Activated gamma-delta T cell treated with anti-CD3 and anti-CD28 coated beads, Interleukin-2, amount 50 U/mL, for 16 hours (primary cell): Measurements from ENCODE around the gene RHOXF2B.
"Not testable (repeated sequence)": the region's sequence is repeated elsewhere in the genome, so short reads cannot be mapped to it uniquely, and the experiment has no call there.

Experiments used
- DNase-seq: peaks from one replicate; pipeline ENCODE4 v3.0.0-alpha.2; 2020; ENCODE audit warnings: low read depth

The RHOXF2B gene

DNA sequence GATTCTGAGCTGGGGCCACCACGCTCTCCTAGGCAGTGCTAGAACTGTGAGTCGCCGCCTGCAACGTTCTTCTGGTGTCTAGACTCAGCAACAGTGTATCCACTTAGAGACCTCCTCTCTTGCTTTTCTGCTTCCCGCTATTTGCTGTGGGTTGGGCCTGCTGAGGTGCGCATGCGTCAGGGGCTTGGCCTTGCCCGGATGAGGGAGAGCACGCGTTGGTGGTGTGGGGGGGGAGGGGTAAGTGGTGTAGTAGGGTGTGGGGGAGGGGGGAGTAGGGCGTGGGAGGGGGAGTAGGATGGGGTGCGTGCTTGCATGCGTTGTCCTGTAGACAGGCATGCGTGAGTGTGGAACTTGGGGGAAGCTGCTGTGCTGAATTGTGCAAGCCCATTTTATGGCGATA, at the start of gene RHOXF2B:
TSS of gene RHOXF2B (minus strand) at position 101 of the 400 bp plus-strand sequence. CDS start 138 bp downstream, outside the sequence.
- DNase-seq, result not testable (repeated sequence)

DNA sequence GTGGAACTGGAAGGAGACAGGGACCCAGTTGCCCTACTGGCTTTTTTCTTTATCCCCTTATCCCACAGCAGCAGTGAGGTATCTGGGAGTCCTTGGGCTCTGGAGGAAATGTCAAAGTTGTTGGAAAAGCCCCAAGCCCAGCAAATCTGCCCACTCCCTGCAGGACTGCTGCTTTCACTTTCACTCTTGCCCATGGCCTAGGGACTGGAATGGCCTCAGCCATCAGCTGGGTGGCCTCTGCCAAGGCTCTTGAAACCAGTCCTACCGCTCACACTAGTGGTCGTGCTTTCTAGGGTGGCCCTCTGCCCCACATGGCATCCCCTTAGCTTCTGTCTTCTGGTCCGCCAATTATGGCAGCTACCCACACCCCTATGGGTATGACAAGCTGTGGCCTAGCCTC, 48.0 kb upstream of the RHOXF2B start:
- no peak for DNase-seq

DNA sequence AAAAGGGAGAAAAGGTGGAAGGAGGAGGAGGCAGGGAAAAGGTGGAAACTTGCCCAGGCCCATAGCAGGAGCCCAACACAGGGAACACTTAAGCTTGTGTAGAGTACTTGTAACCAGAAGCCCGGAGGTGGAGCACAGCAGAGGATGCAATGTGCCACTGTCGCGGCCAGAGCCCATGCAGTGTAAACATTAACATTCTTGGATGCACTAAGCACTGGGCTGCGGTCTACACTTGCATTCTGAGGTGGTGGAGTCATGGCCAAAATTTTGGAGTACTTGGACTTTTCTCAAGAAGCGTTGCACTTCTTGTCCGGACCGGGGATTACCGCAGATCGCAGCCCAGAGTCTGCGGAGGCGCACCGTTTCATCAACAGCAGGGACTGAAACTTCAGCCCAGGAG, 42.7 kb upstream of the RHOXF2B start:
- no peak for DNase-seq

DNA sequence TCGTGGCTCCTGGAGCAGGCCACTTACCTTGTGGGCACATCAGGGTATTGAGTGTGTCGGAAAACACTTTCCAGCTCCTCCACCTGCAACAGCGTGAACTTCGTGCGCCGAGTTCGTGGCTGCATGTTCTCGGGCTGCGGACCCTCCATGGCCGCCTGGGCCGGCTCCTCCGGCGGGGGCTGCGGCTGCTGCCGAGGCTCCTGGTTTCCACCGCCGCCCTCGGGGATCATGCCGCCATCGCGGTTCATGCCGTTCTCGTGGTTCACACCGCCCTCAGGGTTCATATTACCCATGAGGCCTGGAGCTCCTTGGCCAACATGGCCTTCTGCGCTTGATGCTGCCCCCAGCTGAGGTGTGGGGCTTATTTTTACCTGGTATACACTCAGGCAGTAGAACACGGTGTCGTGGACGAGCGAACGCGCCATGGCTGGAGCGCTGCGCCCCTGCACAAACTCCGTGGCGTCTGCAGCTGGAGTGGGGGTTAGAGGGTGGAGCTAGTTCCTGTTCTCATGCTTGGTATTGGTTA, 38.0 kb upstream of the RHOXF2B start, which contains the start of gene RHOXF1:
TSS of gene RHOXF1 (minus strand) at position 476 of the 526 bp plus-strand sequence. CDS start at position 425, 51 bp downstream.
- no peak for DNase-seq

DNA sequence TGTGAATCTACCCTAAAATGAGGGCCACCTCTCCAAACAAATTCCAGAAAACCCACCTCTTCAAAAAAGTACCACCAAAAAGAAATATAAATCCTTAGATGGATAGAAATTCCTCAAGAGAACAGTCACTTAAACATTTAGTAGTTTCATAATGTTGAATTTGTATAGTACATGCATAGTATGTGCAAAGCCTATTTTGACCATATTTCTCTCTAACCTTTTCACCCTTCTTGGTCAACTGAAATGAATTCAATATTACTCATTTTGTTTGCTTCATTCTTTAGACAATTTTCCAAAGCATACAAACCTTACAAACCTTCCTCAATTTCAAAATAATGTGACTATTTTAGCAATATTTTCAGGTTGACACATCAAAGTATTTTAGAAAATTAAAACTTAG, 34.1 kb upstream of the RHOXF2B start:
- DNase-seq, result no peak

DNA sequence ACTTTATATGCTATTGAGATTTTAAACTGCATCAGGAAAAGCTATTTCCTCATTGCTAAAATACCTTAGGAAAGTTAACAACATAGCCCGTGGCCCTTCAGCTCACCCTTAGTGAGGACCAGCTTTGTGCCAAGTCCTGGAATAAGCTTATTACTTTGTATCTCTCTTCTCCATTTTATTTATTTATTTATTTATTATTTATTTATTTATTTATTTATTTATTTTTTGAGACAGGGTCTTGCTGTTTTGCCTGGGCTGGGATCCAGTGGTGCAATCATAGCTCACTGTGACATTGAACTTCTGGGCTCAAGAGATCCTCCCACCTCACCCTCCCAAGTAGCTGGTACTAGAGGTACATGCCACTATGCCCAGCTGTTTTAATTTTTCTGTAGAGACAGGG, 31.9 kb upstream of the RHOXF2B start:
- no peak for DNase-seq

DNA sequence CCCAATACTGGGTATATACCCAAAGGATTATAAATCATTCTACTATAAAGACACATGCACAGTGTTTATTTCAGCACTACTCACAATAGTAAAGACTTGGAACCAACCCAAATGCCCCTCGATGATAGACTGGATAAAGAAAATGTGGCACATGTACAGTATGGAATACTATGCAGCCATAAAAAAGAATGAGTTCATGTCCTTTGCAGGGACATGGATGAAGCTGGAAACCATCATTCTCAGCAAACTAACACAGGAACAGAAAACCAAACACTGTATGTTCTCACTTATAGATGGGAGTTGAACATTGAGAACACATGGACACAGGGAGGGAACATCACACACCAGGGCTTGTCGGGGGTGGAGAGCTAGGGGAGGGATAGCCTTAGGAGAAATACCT, 27.2 kb upstream of the RHOXF2B start:
- not testable (repeated sequence) for DNase-seq

DNA sequence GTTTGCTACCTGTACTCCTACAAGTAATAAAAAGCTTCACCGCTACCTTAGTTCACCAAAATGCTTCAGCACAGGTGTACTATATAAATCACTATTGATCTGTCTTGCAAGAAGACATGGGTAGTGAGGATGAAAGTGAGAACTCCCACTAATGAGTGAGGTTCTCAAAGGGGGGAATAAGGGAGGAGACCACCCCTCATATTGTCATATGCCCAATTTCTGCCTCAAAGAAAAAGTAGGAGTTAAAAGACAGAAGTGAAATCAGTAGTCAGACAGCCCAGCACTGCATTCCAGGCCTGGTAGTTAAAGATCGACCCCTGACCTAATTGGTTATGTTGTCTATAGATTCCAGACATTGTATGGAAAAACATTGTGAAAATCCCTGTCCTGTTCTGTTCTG, 23.6 kb upstream of the RHOXF2B start:
- not testable (repeated sequence) for DNase-seq

DNA sequence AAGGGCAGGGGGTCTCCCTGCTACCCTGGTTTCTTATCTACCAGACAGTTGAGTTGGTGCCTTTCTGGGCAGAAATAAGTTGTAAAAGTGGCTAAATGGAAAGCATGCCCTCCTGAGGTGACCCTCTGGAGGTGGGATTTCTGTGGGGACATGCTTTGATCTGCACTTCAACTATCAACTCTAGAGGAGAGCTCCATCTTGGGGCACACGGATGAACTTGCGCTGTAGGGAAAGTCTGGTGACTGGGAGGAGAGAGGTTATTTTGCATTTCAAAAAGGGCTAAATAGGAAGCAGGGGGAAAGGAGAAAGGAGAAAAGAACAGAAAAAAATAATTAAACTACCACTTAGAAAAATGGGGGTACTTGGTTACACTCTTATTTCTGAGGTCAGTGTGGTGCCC, 12.7 kb upstream of the RHOXF2B start:
- no peak for DNase-seq

DNA sequence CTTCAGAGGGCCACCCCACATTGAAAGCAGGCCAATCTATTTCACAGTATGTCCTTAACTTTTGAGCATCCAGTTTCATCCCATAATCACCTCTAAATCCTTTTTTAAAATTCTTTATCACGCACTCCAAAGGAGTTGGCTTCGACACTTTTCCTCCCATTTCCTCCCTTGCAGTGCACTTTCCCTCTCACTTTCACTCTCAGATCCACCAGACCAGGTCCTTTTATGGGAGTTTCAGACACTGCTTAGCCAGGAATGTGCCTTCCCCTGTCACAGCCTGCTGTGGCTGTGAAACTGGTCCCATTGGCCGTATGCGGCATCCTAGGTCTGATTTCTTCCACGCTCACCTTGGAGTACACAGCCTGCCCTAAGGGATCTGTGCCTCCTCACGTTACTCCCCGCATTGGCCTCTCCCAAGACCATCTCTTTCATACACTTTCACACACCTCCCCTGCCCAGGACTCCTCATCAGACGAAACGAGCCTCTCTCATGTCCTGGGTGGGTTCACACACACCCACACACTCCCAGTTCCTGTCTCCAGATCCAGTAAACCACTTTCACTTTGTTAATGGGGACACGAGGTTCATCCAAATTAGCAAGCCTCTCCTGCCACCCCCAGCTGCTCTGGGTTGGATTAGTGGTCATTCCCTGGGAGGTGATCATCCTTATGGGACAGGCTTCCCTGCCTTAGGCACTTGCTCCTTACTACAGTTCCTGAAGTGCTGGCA, 10.0 kb upstream of the RHOXF2B start:
- no peak for DNase-seq

DNA sequence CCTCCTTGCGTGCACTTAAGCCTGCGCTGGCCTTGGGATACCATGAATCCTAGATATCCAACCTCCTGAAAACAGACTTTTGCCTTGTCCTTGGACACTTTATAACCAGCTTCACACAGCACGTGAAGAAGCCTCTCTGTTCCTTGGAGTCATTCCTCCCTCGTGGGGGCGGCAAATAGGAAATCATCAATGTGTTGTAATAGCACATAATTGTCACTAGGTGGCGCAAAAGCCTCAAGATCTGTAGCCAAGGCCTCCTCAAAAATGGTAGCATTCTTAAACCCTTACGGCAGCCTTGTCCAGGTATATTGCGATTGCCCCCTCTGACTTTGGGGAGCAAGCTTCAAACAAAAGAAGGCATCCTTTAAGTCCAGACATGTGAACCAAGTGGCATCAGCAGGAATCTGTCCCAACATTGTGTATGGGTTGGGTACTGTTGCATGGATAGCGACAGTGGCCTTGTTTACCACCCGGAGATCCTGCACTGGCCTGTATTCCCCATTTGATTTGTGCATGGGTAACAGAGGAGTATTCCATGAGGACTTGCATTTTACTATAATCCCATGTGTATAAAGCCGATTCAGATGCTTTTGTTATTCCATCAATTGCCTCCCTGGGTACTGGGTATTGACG, 8.2 kb upstream of the RHOXF2B start:
- DNase-seq, result not testable (repeated sequence)

DNA sequence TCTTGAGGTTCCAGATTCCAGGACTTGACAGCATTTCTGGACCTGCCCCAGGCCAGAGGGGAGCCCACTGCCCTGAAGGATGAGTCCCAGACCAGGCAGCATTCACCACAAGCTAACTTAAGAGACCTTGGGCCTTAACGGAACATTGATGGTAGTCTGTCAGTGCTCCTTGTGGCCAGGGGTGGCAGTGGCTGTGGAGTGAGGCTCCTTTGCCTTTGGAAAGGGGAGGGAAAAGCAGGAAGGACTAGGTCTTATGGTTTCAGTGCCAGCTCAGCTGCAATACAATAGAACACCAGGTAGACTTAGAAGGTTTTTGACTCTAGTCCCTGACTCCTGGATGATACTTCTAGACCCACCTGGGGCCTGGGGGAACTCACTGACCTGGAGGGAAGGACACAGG, 11.3 kb downstream of the RHOXF2B start:
- DNase-seq, result not testable (repeated sequence)

DNA sequence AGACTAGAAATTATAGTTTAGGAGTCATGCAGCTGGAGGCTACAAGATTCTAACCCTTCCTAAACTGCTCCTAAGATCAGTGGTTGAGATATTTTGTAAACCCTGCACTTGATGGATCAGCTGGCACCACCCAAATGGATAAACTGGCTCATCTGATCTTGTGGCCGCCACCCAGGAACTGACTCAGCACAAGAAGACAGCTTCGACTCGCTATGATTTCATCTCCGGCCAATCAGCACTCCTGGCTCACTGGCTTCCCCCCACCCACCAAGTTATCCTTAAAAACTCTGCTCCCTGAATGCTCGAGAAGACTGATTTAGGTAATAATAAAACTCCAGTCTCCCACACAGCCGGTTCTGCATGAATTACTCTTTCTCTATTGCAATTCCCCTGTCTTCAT, 34.8 kb downstream of the RHOXF2B start:
- not testable (repeated sequence) for DNase-seq

DNA sequence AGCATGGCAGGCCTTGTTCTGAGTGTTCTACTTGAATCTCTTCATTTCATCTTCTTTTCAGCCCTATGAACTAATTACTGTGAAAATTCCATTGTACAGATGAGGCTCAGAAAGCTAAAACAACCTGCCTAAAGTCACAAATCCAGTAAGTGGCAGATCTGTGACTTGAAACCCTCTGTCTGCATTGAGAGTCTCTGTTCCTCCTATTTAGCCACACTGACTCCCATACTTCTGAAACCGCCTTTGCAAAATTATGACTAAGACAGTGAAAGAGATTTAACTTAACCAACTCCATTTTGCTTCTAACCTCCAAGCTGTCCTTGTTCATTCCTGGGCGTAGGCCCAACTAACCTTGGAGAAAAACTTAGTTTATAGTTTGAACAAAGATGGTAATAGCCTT, 35.2 kb downstream of the RHOXF2B start:
- not testable (repeated sequence) for DNase-seq

DNA sequence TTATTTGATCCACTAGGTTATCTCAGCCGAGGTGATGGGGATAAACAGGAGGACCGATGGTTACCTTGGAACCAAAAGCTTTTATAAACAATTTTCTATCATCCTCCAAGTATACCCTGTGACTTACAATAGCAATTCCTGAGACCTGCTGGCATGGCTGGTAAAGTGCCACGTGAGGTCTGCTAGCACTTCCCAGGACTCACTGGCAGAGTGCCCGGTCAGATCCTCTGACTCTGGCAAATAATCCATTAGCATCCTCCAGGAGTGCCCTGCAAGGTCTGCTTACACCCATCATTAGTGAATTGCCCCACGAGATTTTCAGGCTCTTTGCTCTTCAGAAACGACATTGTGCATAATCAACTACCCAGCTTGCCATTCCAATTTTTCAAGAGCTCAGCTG, 37.3 kb downstream of the RHOXF2B start:
- DNase-seq, result not testable (repeated sequence)

DNA sequence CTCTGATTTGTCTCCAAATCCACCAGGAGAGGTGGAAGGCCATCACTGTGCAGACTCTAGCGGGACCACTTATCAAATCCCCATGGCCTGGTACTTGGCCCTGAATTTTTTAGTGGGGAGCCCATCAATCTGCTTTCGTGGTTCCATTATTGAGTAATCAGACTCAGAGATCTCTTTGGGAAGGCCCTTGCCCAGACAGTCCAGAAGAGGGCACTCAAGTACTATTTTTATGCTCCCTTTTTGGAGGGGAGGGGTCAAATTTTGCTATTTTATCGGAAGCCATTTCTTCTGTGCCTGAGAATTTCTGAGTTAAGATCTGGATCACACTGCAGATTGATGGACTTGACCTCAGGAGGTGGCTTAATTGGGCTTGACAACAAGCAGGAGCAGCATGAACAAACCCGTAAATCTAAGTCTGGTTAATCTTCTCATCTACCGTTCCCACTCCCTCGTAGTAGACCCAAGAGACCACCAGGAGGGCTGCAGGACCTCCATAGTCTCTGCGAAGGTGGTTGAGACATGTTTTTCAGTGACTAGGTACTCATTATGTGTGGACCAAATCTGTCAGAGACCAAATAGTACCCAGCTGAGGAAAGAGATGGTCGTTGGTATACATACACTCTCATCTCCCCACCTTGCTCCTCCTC, 38.3 kb downstream of the RHOXF2B start:
- not testable (repeated sequence) for DNase-seq

DNA sequence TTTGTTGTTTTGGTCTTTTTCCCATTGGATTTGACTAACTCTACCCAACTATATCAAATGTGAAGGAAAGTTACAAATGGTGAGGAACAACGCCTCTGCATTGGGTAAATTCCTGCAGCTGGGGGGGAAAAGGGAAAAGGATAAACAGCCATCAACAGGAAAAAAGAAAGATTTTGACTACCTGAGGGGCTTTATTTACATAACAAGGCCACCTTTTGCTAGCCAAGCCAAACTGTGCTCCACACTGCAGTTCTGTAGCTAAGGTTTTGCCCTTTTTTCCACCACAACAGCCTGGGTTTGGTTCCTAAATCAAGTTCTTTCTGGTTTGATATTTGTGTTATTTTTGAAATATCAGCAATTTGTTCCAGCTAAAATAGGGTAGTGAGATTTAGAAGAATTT, 40.8 kb downstream of the RHOXF2B start:
- no peak for DNase-seq

DNA sequence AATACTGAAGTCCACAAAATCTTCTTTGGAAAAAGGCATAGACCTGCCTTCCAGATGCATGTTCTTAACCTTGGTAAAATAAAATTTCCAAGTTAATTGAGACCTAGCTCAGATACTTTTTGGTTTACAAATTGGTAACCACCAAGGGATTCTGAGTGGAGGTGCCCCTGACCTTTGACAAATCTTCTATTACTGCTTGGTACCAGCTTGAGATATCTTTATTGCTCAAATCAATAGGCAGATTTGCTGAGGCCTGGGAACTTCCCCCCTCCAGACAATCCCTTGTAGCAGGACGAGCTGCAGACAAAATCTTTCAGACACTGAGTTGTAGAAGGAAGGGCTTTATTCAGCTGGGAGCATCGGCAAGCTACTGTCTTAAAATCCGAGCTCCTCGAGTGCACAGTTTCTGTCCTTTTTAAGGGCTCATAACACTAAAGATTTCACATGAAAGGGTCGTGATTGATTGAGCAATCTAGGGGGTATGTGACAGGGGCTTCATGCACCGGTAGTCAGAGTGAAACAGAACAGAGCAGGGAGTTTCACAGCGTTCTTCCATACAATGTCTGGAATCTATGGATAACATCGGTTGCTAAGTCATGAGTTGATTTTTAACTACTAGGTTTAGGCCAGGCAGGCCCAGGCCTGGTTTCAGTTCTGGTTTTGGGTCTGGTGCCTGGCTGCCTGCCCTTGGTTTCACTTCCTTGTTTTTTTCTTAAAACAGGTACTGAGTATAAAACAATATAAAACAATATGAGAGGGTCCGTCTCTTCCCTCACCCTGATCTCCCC, 41.8 kb downstream of the RHOXF2B start:
- not testable (repeated sequence) for DNase-seq

DNA sequence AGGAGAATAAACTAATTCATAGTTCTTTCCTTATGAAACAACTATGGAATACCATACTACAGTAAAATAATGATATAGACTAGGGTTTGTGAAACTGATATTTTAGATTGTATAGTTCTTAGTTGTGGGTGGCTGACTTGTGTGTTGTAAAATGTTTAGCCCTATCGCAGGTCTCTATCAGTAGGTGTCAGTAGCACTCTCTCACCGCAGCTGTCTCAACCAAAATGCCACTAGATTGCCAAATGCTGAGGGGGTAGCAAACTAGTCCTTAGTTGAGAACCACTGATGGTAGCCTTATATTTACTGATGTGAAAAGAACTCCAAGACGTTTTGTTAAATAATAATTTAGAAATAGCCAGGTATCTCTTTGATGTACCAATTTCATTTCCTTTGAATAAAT, 48.1 kb downstream of the RHOXF2B start:
- no peak for DNase-seq

DNA sequence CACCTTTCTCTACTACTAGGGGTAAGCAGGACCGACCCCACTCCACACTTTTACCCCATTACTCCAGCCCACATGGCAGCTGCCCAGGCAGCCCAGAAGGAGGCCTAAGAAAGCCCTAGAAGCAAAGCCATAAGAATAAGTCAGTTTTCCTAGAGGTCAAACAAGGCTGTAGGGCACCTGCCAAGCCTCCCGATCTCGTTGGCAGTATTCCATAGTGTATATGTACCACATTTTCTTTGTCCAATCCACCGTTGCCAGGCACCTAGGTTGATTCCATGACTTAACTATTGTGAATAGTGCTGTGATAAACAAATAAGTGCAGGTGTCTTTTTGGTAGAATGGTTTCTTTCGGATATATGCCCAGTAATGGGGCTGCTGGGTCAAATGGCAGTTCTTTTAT, 54.2 kb downstream of the RHOXF2B start:
- no peak for DNase-seq

DNA sequence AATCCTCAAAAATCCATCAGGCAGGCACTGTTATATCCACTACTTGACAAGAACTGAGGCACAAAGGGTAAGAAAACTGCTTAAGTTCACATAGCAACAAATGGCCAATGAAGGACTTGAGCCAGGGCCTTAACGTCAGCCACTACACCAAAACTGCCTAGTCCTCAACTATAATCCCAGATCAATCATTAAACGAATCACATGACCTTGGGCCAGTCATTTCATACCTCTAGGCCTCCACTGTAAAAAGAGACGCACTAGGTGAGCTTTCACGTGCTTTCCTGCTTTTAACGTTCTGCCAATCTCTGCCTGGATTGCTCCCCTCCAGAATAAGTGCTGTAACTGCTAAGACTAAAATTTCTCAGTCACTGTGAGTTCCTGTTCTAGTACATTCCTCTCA, 54.7 kb downstream of the RHOXF2B start:
- no peak for DNase-seq
